Endothelial cell of umbilical vein (primary cell): ENCODE data around the gene ETHE1. TPM values are rescaled to one million over a fixed set of nuclear protein-coding genes. Genes with fewer than 3 reads are reported as not detected.

Source experiments
- BruUV-seq: library from RNA; stranded (reverse); fragments of 400-500 nt; replicated peaks from 2 replicates; lab custom pipeline; 2021; lab: Mats Ljungman, UMichigan
- CTCF ChIA-PET: fragments of 300-600, 350-600 bp; sonication (Branson Sonifier 250); formaldehyde crosslinking; loops from one replicate; lab custom pipeline; 2021; ENCODE audit warnings: antibody characterized with exemption, inconsistent platforms; lab: Charles Lee
- POLR2A ChIA-PET: fragments of 300-600, 350-600 bp; sonication (Branson Sonifier 250); formaldehyde crosslinking; loops from one replicate; lab custom pipeline; 2021; ENCODE audit warnings: antibody characterized with exemption, inconsistent platforms; lab: Charles Lee
- DNase-seq: peaks from one replicate; pipeline ENCODE4 v3.0.0-alpha.2; 2011; ENCODE audit warnings: low read depth, low spot score
- FAIRE-seq: peaks from 2 replicates; lab custom pipeline; 2011; peaks lifted over from hg19 to GRCh38; lab: Jason Lieb, UNC
- H2AFZ ChIP-seq: 2 replicates; pipeline ENCODE4 v1.6.0; 2012; ENCODE audit warnings: low read depth, low read length, control low read depth, inconsistent platforms
- H3K27ac ChIP-seq: 2 replicates; pipeline ENCODE4 v1.5.1; 2011; ENCODE audit warnings: low read depth, mild to moderate bottlenecking, control low read depth, low read length, moderate library complexity; ENCODE audit not compliant: insufficient read depth
- H3K27me3 ChIP-seq, 2 experiments: 2 replicates each; pipeline versions ENCODE4 v1.6.0 to v1.6.1; 2011; ENCODE audit warnings: low read length in 2 of 2, mixed read lengths in 1 of 2; ENCODE audit not compliant: control insufficient read depth in 2 of 2, insufficient read depth in 2 of 2
- H3K36me3 ChIP-seq, 2 experiments: 2 replicates in 1 of 2; 3 replicates in 1 of 2; pipeline ENCODE4 v1.5.1; 2011; ENCODE audit warnings: low read length in 2 of 2, mild to moderate bottlenecking in 1 of 2, moderate library complexity in 1 of 2; ENCODE audit not compliant: control insufficient read depth in 2 of 2, insufficient read depth in 2 of 2; ENCODE audit errors: extremely low read depth in 1 of 2
- H3K4me1 ChIP-seq: 3 replicates; pipeline ENCODE4 v1.5.1; 2011; ENCODE audit warnings: mild to moderate bottlenecking, low read length; ENCODE audit not compliant: control insufficient read depth, insufficient read depth; ENCODE audit errors: extremely low read depth
- H3K4me2 ChIP-seq: 2 replicates; pipeline ENCODE4 v1.6.1; 2011; ENCODE audit warnings: low read length, control low read depth, mixed read lengths; ENCODE audit not compliant: insufficient read depth
- H3K4me3 ChIP-seq, 3 experiments: fragments of 200-600 bp in 1 of 3; sonication (generic), shearing (Covaris generic) in 1 of 3; replicated peaks in 1 of 3; 2 replicates each; pipeline ENCODE4 v1.5.1; 2011 to 2016; ENCODE audit warnings: control low read depth in 3 of 3, low read length in 3 of 3, mild to moderate bottlenecking in 2 of 3, inconsistent platforms in 1 of 3, low read depth in 1 of 3, moderate library complexity in 1 of 3; ENCODE audit not compliant: insufficient read depth in 1 of 3
- H3K79me2 ChIP-seq: 2 replicates; pipeline ENCODE4 v1.6.0; 2012; ENCODE audit warnings: low read length, inconsistent platforms; ENCODE audit not compliant: control insufficient read depth, insufficient read depth
- H3K9ac ChIP-seq: replicated peaks from 2 replicates; pipeline ENCODE3; 2011; ENCODE audit warnings: low read length, control low read depth; ENCODE audit not compliant: insufficient read depth; ENCODE audit errors: extremely low read depth
- H3K9me1 ChIP-seq: replicated peaks from 3 replicates; pipeline ENCODE4 v1.6.0; 2011; ENCODE audit warnings: mild to moderate bottlenecking, low read length; ENCODE audit not compliant: control insufficient read depth, insufficient read depth; ENCODE audit errors: extremely low read depth
- H3K9me3 ChIP-seq: replicated peaks from 2 replicates; pipeline ENCODE4 v1.5.1; 2012; ENCODE audit warnings: low read length, inconsistent platforms; ENCODE audit not compliant: control insufficient read depth, insufficient read depth
- H4K20me1 ChIP-seq: replicated peaks from 2 replicates; pipeline ENCODE3; 2011; ENCODE audit warnings: mild to moderate bottlenecking, low read length; ENCODE audit not compliant: control insufficient read depth, insufficient read depth; ENCODE audit errors: extremely low read depth
- EZH2 ChIP-seq: IDR thresholded peaks from 2 replicates; pipeline ENCODE4 v1.6.1; 2012; ENCODE audit warnings: borderline replicate concordance, low read depth, mild to moderate bottlenecking, moderate library complexity, low read length, inconsistent platforms; ENCODE audit not compliant: severe bottlenecking
- FOS ChIP-seq: IDR thresholded peaks from 2 replicates; pipeline ENCODE4 v1.6.1; 2011; ENCODE audit warnings: mild to moderate bottlenecking, low read length, moderate library complexity, borderline replicate concordance; ENCODE audit not compliant: insufficient read depth
- GATA2 ChIP-seq: IDR thresholded peaks from 2 replicates; pipeline ENCODE4 v1.7.0; 2011; ENCODE audit warnings: low read depth, mild to moderate bottlenecking, moderate library complexity, mixed read lengths, low read length; ENCODE audit not compliant: insufficient read length, insufficient read depth
- JUN ChIP-seq: IDR thresholded peaks from 2 replicates; pipeline ENCODE4 v1.6.1; 2011; ENCODE audit warnings: borderline replicate concordance, low read depth; ENCODE audit not compliant: insufficient read length, insufficient read depth
- MAX ChIP-seq: IDR thresholded peaks from 2 replicates; pipeline ENCODE4 v1.6.1; 2011; ENCODE audit not compliant: insufficient read depth, insufficient read length
- MYC ChIP-seq: IDR thresholded peaks from one replicate; pipeline ENCODE4 v1.6.1; 2011; ENCODE audit warnings: mild to moderate bottlenecking, low read depth, low read length
- POLR2A ChIP-seq: IDR thresholded peaks from 2 replicates; pipeline ENCODE4 v1.6.1; 2012; ENCODE audit warnings: low read depth, mild to moderate bottlenecking, control low read depth, low read length
- POLR2AphosphoS5 ChIP-seq: IDR thresholded peaks from 2 replicates; pipeline ENCODE4 v1.6.1; 2012; ENCODE audit warnings: low read depth, mild to moderate bottlenecking, control low read depth, low read length, moderate library complexity; ENCODE audit not compliant: insufficient read depth
- dilution Hi-C: fragments of 300-500 bp; cut with MboI; formaldehyde crosslinking; loops from one replicate; pipeline ENCODE4 v1.15.0; 2019; ENCODE audit warnings: low sequenced_read_pairs; ENCODE audit not compliant: extremely low pct_ligation_motif_present
- intact Hi-C: fragments of 100-400 bp; cut with micrococcal nuclease; formaldehyde crosslinking; loops from one replicate; pipeline ENCODE4 v1.10.0; 2022
- polyA plus RNA-seq, 4 experiments: library from polyadenylated mRNA; depleted of rRNA in 3 of 4; stranded (reverse) in 3 of 4; unstranded in 1 of 4; fragments of >200 nt; gene quantifications; 2 replicates each; pipeline versions ENCODE4 v1.2.1 to v1.2.3, GENCODE V29; 2011 to 2012; ENCODE audit warnings: missing spikeins in 1 of 4
- total RNA-seq: library from RNA; stranded (reverse); gene quantifications from 2 replicates; pipeline ENCODE4 v1.2.3, GENCODE V29; 2021
- TF ChIP-seq, protein P1 (sequence below), 2 donors: IDR thresholded peaks; 1 replicate in 1 of 2; 2 replicates in 1 of 2; pipeline ENCODE4 v1.5.1; 2011; ENCODE audit warnings: low read length in 2 of 2, mild to moderate bottlenecking in 2 of 2, moderate library complexity in 2 of 2, control low read depth in 1 of 2, inconsistent platforms in 1 of 2, low read depth in 1 of 2; ENCODE audit not compliant: insufficient read depth in 1 of 2; ENCODE audit errors: extremely low read depth in 1 of 2

Gene ETHE1
- total and polyA plus RNA-seq, 2 donors (not counting 3 experiments of a cell fraction or from before 2014, with no cell fraction given), result 34.5 to 124 TPM

- Histone ChIP-seq H3K27ac (no peak overlapping the region), H4K20me1 (no peaks in the 10 kb centered on the region), H3K27me3 (no peaks in the 10 kb centered on the region), H2AFZ (no peak overlapping the region), H3K9ac (no peak overlapping the region), H3K4me1 (no peaks in the 10 kb centered on the region), H3K4me3 (no peak overlapping the region), H3K36me3 (peaks cover 0 to 8% of the 10 kb centered on the region in 2 experiments), H3K4me2 (no peak overlapping the region), H3K79me2 (no peaks in the 10 kb centered on the region), H3K9me3 (no peaks in the 10 kb centered on the region), H3K9me1 (no peaks in the 10 kb centered on the region)
- DNase-seq (no peak), FAIRE-seq (no peak)
- intact Hi-C loops, result no loop called here
- TF ChIP-seq MAX (no peak), POLR2A (no peak), POLR2AphosphoS5 (no peak), FOS (no peak), GATA2 (no peak), JUN (no peak), MYC (no peak), EZH2 (no peak)
- TF ChIP-seq, protein P1, sequence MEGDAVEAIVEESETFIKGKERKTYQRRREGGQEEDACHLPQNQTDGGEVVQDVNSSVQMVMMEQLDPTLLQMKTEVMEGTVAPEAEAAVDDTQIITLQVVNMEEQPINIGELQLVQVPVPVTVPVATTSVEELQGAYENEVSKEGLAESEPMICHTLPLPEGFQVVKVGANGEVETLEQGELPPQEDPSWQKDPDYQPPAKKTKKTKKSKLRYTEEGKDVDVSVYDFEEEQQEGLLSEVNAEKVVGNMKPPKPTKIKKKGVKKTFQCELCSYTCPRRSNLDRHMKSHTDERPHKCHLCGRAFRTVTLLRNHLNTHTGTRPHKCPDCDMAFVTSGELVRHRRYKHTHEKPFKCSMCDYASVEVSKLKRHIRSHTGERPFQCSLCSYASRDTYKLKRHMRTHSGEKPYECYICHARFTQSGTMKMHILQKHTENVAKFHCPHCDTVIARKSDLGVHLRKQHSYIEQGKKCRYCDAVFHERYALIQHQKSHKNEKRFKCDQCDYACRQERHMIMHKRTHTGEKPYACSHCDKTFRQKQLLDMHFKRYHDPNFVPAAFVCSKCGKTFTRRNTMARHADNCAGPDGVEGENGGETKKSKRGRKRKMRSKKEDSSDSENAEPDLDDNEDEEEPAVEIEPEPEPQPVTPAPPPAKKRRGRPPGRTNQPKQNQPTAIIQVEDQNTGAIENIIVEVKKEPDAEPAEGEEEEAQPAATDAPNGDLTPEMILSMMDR (IDR thresholded peaks at IDR 0.05; ENCODE audit: extremely low read depth in 1 of 2, insufficient read depth in 1 of 2, low read depth in 1 of 2, low read length in 2 of 2), result no peak
- dilution Hi-C loops, result no loop called here
- CTCF ChIA-PET, result interaction anchor here (1.1 to 1.6 kb wide), 4 partner anchors 10 to 57 kb away, joined by 3 to 8 read pairs (median 4); no protein-coding TSS in a partner anchor
- BruUV-seq, result no TSS peak
- POLR2A ChIA-PET, result no interaction called here
These were observed 36.9 kb downstream of the ETHE1 start for GRCh38 chr19:43489979-43490599.
